ENCODE measurements around the gene MPHOSPH9. TPM values are rescaled to one million over a fixed set of nuclear protein-coding genes. Genes with fewer than 3 reads are reported as not detected.

MPHOSPH9 gene
- polyA plus RNA-seq, 3 donors, result 6.3 to 14.1 (median 9.2) TPM

- H4K20me1 ChIP-seq (ENCODE audit: insufficient read depth, low read length), result no peaks in the 10 kb centered on the region
- Mint-ChIP-seq H3K27me3 (ENCODE audit: low read depth in 3 of 3) (no peaks in the 10 kb centered on the region), H3K4me3 (no peak overlapping the region), H3K4me1 (no peaks in the 10 kb centered on the region), H3K27ac (no peak overlapping the region), H3K36me3 (peaks cover 67 to 86% of the 10 kb centered on the region in 2 donors), H3K9me3 (no peaks in the 10 kb centered on the region)
- H3K4me3 ChIP-seq (replicated peaks in 1 of 3; ENCODE audit: low read depth in 2 of 3, low read length in 3 of 3), result no peak overlapping the region
- no peaks in the 10 kb centered on the region for H3K9me3 ChIP-seq (replicated peaks in 1 of 2; ENCODE audit: control insufficient read depth in 1 of 2, insufficient read depth in 1 of 2, low read length in 2 of 2)
- H3K79me2 ChIP-seq (ENCODE audit: insufficient read depth, low read length), result no peaks in the 10 kb centered on the region
- H2AFZ ChIP-seq (ENCODE audit: insufficient read depth, low read depth, low read length, poor library complexity, severe bottlenecking), result no peak overlapping the region
- TF ChIP-seq CTCF (IDR thresholded peaks at IDR 0.05), result no peak
- no peaks in the 10 kb centered on the region for H3K4me1 ChIP-seq (ENCODE audit: control insufficient read depth in 1 of 2, insufficient read depth in 2 of 2, low read length in 2 of 2)
- H3K9ac ChIP-seq (ENCODE audit: insufficient read depth, low read length, poor library complexity, severe bottlenecking), result no peak overlapping the region
- H3K27ac ChIP-seq (ENCODE audit: low read depth in 1 of 2, low read length in 2 of 2), result no peak overlapping the region
- H3K4me2 ChIP-seq (replicated peaks; ENCODE audit: extremely low read depth, low read length, poor library complexity, severe bottlenecking), result no peak overlapping the region
- H3K27me3 ChIP-seq (ENCODE audit: control insufficient read depth in 2 of 2, insufficient read depth in 2 of 2, low read length in 2 of 2), result no peaks in the 10 kb centered on the region
- intact Hi-C loops (cut with micrococcal nuclease), result no loop called here
- WGBS (ENCODE audit: insufficient coverage), result no CpG with 5 or more reads among the region's 3 CpGs
- no peak for DNase-seq
- H3K36me3 ChIP-seq (replicated peaks in 1 of 2; ENCODE audit: control insufficient read depth in 1 of 2, insufficient read depth in 2 of 2, low read length in 2 of 2), result peaks cover 64 to 87% of the 10 kb centered on the region in 2 donors
Measured at GRCh38 chr12:123163227-123163626, 69.7 kb downstream of the MPHOSPH9 start.

- Mint-ChIP-seq H3K36me3 (peaks cover 59 to 77% of the 10 kb centered on the region in 2 donors), H3K27me3 (ENCODE audit: low read depth in 3 of 3) (no peaks in the 10 kb centered on the region), H3K9me3 (no peaks in the 10 kb centered on the region), H3K4me3 (no peak overlapping the region), H3K4me1 (no peaks in the 10 kb centered on the region), H3K27ac (no peak overlapping the region)
- Histone ChIP-seq H3K36me3 (replicated peaks in 1 of 2; ENCODE audit: control insufficient read depth in 1 of 2, insufficient read depth in 2 of 2, low read length in 2 of 2) (peaks cover 60 to 80% of the 10 kb centered on the region in 2 donors), H3K9me3 (replicated peaks in 1 of 2; ENCODE audit: control insufficient read depth in 1 of 2, insufficient read depth in 1 of 2, low read length in 2 of 2) (no peaks in the 10 kb centered on the region), H3K79me2 (ENCODE audit: insufficient read depth, low read length) (no peaks in the 10 kb centered on the region), H3K4me2 (replicated peaks; ENCODE audit: extremely low read depth, low read length, poor library complexity, severe bottlenecking) (no peak overlapping the region), H3K4me3 (replicated peaks in 1 of 3; ENCODE audit: low read depth in 2 of 3, low read length in 3 of 3) (no peak overlapping the region), H3K27ac (ENCODE audit: low read depth in 1 of 2, low read length in 2 of 2) (no peak overlapping the region), H4K20me1 (ENCODE audit: insufficient read depth, low read length) (no peaks in the 10 kb centered on the region), H2AFZ (ENCODE audit: insufficient read depth, low read depth, low read length, poor library complexity, severe bottlenecking) (no peak overlapping the region), H3K9ac (ENCODE audit: insufficient read depth, low read length, poor library complexity, severe bottlenecking) (no peak overlapping the region), H3K27me3 (ENCODE audit: control insufficient read depth in 2 of 2, insufficient read depth in 2 of 2, low read length in 2 of 2) (no peaks in the 10 kb centered on the region), H3K4me1 (ENCODE audit: control insufficient read depth in 1 of 2, insufficient read depth in 2 of 2, low read length in 2 of 2) (no peaks in the 10 kb centered on the region)
- 75% methylated on average over 4 of the region's 11 CpGs for WGBS (ENCODE audit: insufficient coverage)
- no peak for DNase-seq
- intact Hi-C loops (cut with micrococcal nuclease), result no loop called here
- TF ChIP-seq CTCF (IDR thresholded peaks at IDR 0.05), result no peak
Measured at GRCh38 chr12:123160801-123161487, 72.0 kb downstream of the MPHOSPH9 start.

Measured in CD14-positive monocyte (primary cell).